Activated CD4-positive, alpha-beta T cell treated with anti-CD3 and anti-CD28 coated beads, Interleukin-2, amount 50 U/mL, for 48 hours (primary cell): Measurements from ENCODE around the gene EYA4.
"Not testable (repeated sequence)": the region's sequence is repeated elsewhere in the genome, so short reads cannot be mapped to it uniquely, and the experiment has no call there.

Experiments
- DNase-seq, 2 experiments: peaks; one replicate each; pipeline ENCODE4 v3.0.0-alpha.2; 2020

Gene EYA4

GRCh38 chr6:133358574-133359150, 117.5 kb downstream of the EYA4 start:
- DNase-seq, result no peak

- DNase-seq, result no peak
Observed at GRCh38 chr6:133359256-133359655, 118.1 kb downstream of the EYA4 start.

GRCh38 chr6:133359760-133360159, 118.6 kb downstream of the EYA4 start:
- DNase-seq, result no peak

- no peak for DNase-seq
Observed at GRCh38 chr6:133360194-133360593, 119.0 kb downstream of the EYA4 start.

GRCh38 chr6:133362813-133363212, 121.7 kb downstream of the EYA4 start:
- no peak for DNase-seq

- no peak for DNase-seq
Observed at GRCh38 chr6:133368664-133369063, 127.5 kb downstream of the EYA4 start.

- DNase-seq, result no peak
Observed at GRCh38 chr6:133369773-133370272, 128.7 kb downstream of the EYA4 start.

GRCh38 chr6:133376743-133377142, 135.6 kb downstream of the EYA4 start:
- no peak for DNase-seq

GRCh38 chr6:133377219-133377618, 136.1 kb downstream of the EYA4 start:
- DNase-seq, result no peak

- DNase-seq, result no peak
Observed at GRCh38 chr6:133380047-133380446, 138.9 kb downstream of the EYA4 start.

- no peak for DNase-seq
Observed at GRCh38 chr6:133380723-133381122, 139.6 kb downstream of the EYA4 start.

GRCh38 chr6:133388731-133389130, 147.6 kb downstream of the EYA4 start:
- no peak for DNase-seq

- no peak for DNase-seq
Observed at GRCh38 chr6:133390168-133390567, 149.0 kb downstream of the EYA4 start.

- DNase-seq, result no peak
Observed at GRCh38 chr6:133392015-133392414, 150.9 kb downstream of the EYA4 start.

- DNase-seq, result no peak
Observed at GRCh38 chr6:133392641-133393040, 151.5 kb downstream of the EYA4 start.

GRCh38 chr6:133393891-133394290, 152.7 kb downstream of the EYA4 start:
- no peak for DNase-seq

- DNase-seq, result no peak
Observed at GRCh38 chr6:133394630-133395029, 153.5 kb downstream of the EYA4 start.

GRCh38 chr6:133396233-133396983, 155.3 kb downstream of the EYA4 start:
- DNase-seq, result no peak

- DNase-seq, result no peak
Observed at GRCh38 chr6:133396984-133397348, 155.8 kb downstream of the EYA4 start.

- DNase-seq, result not testable (repeated sequence)
Observed at GRCh38 chr6:133397601-133398000, 156.4 kb downstream of the EYA4 start.

- no peak for DNase-seq
Observed at GRCh38 chr6:133399426-133399825, 158.3 kb downstream of the EYA4 start.

GRCh38 chr6:133404151-133404550, 163.0 kb downstream of the EYA4 start:
- DNase-seq, result no peak

- DNase-seq, result no peak
Observed at GRCh38 chr6:133404728-133405127, 163.6 kb downstream of the EYA4 start.

GRCh38 chr6:133407320-133408100, 166.4 kb downstream of the EYA4 start:
- DNase-seq, result no peak
